Islet of Langerhans (tissue), 1 donor: ENCODE measurements around the gene RASGRP4.
"Not testable (repeated sequence)": the region's sequence is repeated elsewhere in the genome, so short reads cannot be mapped to it uniquely, and the experiment has no call there.

Experiments used
- FAIRE-seq: peaks from one replicate; lab custom pipeline; 2011; peaks lifted over from hg19 to GRCh38; lab: Jason Lieb, UNC

Gene RASGRP4

GRCh38 chr19:38444026-38444425, 18.0 kb upstream of the RASGRP4 start:
- FAIRE-seq, result no peak

- FAIRE-seq, result no peak
Observed at GRCh38 chr19:38443458-38443999, 17.5 kb upstream of the RASGRP4 start.

- FAIRE-seq, result no peak
Observed at GRCh38 chr19:38442736-38443135, 16.7 kb upstream of the RASGRP4 start.

GRCh38 chr19:38441657-38442348, 15.8 kb upstream of the RASGRP4 start:
- no peak for FAIRE-seq

GRCh38 chr19:38440592-38440991, 14.6 kb upstream of the RASGRP4 start:
- FAIRE-seq, result no peak

GRCh38 chr19:38437917-38438316, 11.9 kb upstream of the RASGRP4 start:
- no peak for FAIRE-seq

- FAIRE-seq, result no peak
Observed at GRCh38 chr19:38437295-38437694, 11.3 kb upstream of the RASGRP4 start.

GRCh38 chr19:38434549-38435051, 8.6 kb upstream of the RASGRP4 start:
- FAIRE-seq, result no peak

- no peak for FAIRE-seq
Observed at GRCh38 chr19:38433268-38433733, 7.3 kb upstream of the RASGRP4 start, which contains the start of gene RYR1. RYR1 (plus strand) TSS chr19:38433691; CDS start chr19:38433830, 139 bp downstream.

GRCh38 chr19:38430931-38431330, 4.9 kb upstream of the RASGRP4 start:
- no peak for FAIRE-seq

- FAIRE-seq, result no peak
Observed at GRCh38 chr19:38429811-38430156, 3.8 kb upstream of the RASGRP4 start.

- no peak for FAIRE-seq
Observed at GRCh38 chr19:38429055-38429810, 3.2 kb upstream of the RASGRP4 start.

GRCh38 chr19:38427035-38427677, 1.1 kb upstream of the RASGRP4 start:
- FAIRE-seq, result not testable (repeated sequence)

- FAIRE-seq, result no peak
Observed at GRCh38 chr19:38425222-38425809, 703 bp downstream of the RASGRP4 start.

GRCh38 chr19:38424272-38424671, 1.7 kb downstream of the RASGRP4 start:
- FAIRE-seq, result no peak

GRCh38 chr19:38422438-38422837, 3.6 kb downstream of the RASGRP4 start:
- no peak for FAIRE-seq

GRCh38 chr19:38421856-38422255, 4.2 kb downstream of the RASGRP4 start:
- no peak for FAIRE-seq

GRCh38 chr19:38420935-38421334, 5.1 kb downstream of the RASGRP4 start:
- no peak for FAIRE-seq

- FAIRE-seq, result no peak
Observed at GRCh38 chr19:38417544-38418506, 8.2 kb downstream of the RASGRP4 start.

GRCh38 chr19:38417146-38417543, 8.9 kb downstream of the RASGRP4 start:
- no peak for FAIRE-seq

GRCh38 chr19:38413416-38413815, 12.6 kb downstream of the RASGRP4 start:
- FAIRE-seq, result no peak
